GM18867 (cell line): ENCODE results near the gene GADD45A.

Experiments
- ATAC-seq: cut with Tn5 transposase; IDR thresholded peaks from one replicate; pipeline ENCODE4 v1.9.1; 2021; ENCODE audit warnings: mild to moderate bottlenecking, moderate library complexity; ENCODE audit not compliant: unreplicated experiment

The GADD45A gene

GRCh38 chr1:67666636-67667035 lies 18.4 kb upstream of the GADD45A start:
- no peak for ATAC-seq

- no peak for ATAC-seq
These were observed 16.3 kb upstream of the GADD45A start for GRCh38 chr1:67668660-67669059.

- no peak for ATAC-seq
These were observed 12.7 kb upstream of the GADD45A start for GRCh38 chr1:67672260-67672803.

GRCh38 chr1:67673468-67674201 lies 11.4 kb upstream of the GADD45A start:
- no peak for ATAC-seq

- peak; percentile 39 for ATAC-seq
These were observed 10.6 kb upstream of the GADD45A start for GRCh38 chr1:67674260-67675011.

- peak; percentile 95 for ATAC-seq
These were observed 9.2 kb upstream of the GADD45A start for GRCh38 chr1:67675800-67676199.

GRCh38 chr1:67676287-67676686 lies 8.7 kb upstream of the GADD45A start:
- no peak for ATAC-seq

- ATAC-seq, result no peak
These were observed 8.1 kb upstream of the GADD45A start for GRCh38 chr1:67676946-67677345.

GRCh38 chr1:67677408-67677807 lies 7.6 kb upstream of the GADD45A start:
- no peak for ATAC-seq

GRCh38 chr1:67677930-67678329 lies 7.1 kb upstream of the GADD45A start:
- ATAC-seq, result no peak

- no peak for ATAC-seq
These were observed 5.3 kb upstream of the GADD45A start for GRCh38 chr1:67679691-67680090.

- ATAC-seq, result no peak
These were observed 4.5 kb upstream of the GADD45A start for GRCh38 chr1:67680486-67680885.

- no peak for ATAC-seq
These were observed 2.3 kb upstream of the GADD45A start for GRCh38 chr1:67682659-67683197.

- no peak for ATAC-seq
These were observed 1.7 kb upstream of the GADD45A start for GRCh38 chr1:67683316-67683715.

- ATAC-seq, result no peak
These were observed 1.1 kb upstream of the GADD45A start for GRCh38 chr1:67683766-67684525.

- no peak for ATAC-seq
These were observed 405 bp upstream of the GADD45A start for GRCh38 chr1:67684526-67685066.

GRCh38 chr1:67685558-67686266 lies 711 bp downstream of the GADD45A start:
- ATAC-seq, result peak; percentile 14

- ATAC-seq, result peak; percentile 25
These were observed 1.5 kb downstream of the GADD45A start for GRCh38 chr1:67686267-67687197.

- ATAC-seq, result no peak
These were observed 2.2 kb downstream of the GADD45A start for GRCh38 chr1:67687198-67687545.
